GM11168 (cell line): ENCODE data around the gene ZNF358.
"Not testable (repeated sequence)": the region's sequence is repeated elsewhere in the genome, so short reads cannot be mapped to it uniquely, and the experiment has no call there.

ENCODE experiments used
- in situ Hi-C: fragments of 300-500 bp; cut with MboI; formaldehyde crosslinking; loops from one replicate; pipeline ENCODE4 v1.12.0; 2022; ENCODE audit warnings: low sequenced_read_pairs; ENCODE audit not compliant: unreplicated experiment

Gene ZNF358

DNA sequence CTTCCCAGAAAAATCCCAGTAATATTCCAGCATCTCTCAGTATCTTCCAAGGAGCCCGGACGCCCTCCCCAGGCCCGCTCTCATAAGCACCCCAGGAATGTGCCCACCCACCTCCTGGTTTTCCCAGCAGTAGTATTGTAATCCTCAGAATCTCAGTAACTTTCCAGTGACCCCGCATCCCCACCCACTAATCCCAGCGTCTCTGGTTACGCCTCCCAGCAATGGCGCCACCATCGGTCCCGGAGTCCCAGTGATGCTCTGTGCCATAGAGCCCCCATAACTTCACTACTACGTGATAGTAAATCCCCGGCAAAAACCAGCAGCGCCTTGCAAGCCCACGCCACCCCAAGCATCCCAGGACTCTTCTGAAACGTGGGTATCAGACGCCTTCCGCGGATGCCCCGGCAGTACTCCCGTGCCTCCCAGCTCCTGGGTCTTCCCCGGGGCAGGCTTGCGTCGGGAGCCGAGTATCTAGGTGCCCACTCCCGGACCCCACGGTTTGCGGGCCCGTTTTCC, 18.7 kb downstream of the ZNF358 start:
- in situ Hi-C loops: no loop called here

DNA sequence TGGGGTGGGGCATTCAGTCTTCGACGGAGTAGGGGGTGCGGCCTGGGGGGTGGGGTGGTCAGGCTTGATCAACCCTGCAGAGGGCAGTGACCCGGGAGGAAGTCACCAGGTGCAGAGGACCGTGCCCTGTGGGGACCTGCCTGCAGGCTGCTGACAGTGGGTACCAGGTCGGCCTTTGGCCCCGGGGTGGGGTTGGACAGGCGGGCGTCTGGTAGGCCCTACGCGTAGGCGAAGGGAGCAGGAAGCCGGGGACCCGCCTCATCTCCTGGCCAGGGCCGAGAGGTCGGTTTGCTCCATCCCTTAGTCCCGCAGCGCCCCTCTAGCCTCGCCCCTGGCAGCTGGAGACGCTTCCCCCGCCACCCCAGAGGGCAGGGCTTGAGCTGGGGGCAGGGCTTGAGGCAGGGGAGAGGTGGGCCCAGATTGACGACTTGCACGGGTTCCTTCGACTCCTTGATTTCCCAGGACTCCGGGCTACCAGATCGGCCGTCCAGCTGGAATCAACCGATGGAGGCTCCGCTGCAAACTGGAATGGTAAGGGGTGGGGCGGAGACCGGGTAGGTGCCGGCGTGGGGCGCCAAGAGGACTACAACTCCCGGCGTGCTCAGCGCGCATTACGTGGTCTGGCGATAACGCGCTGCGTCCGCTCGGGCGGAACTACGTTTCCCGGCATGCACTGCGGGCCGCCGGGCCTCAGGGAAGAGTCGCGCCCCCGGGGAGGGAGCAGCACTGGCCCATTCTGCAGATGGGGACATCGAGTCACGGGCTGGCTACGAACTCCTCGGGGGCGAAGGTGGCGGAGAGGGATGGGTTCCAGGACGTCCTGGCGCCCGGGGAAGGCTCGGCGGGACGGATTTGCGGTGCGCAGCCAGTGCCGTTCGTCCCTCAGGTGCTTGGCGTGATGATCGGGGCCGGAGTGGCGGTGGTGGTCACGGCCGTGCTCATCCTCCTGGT, 19.4 kb downstream of the ZNF358 start, which contains the start of gene PNPLA6:
Gene PNPLA6, plus strand, starts transcription at position 671 of the 951 bp plus-strand sequence. Its CDS starts 72 bp downstream, at position 743.
- in situ Hi-C loops: no loop called here

DNA sequence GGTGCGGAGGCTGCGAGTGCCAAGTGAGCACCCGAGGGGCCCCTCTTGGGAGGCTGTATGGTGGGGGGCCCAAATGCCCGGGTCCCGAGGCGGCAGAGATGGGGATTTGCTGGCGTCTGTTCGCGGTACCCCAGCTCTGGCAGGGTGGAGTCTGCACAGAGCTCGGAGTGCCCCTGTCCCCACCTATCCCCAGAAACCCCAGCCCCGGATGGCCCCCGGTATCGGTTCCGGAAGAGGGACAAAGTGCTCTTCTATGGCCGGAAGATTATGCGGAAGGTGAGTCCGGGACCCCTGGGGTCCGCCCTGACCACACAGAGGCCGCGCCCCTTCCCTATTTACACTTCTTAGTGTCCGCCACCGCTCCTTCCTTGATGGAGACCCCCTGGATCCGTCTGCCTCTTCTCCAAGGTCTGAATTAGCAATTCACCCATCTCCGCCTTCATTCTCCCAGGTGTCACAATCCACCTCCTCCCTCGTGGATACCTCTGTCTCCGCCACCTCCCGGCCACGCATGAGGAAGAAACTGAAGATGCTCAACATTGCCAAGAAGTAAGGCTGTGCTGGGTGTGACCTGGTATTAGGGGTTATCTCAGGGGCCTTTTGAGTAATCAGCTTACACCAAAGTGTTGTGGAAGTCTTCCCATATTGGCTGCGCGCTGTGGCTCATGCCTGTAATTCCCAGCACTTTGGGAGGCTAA, 20.2 kb downstream of the ZNF358 start:
- in situ Hi-C loops: no loop called here

DNA sequence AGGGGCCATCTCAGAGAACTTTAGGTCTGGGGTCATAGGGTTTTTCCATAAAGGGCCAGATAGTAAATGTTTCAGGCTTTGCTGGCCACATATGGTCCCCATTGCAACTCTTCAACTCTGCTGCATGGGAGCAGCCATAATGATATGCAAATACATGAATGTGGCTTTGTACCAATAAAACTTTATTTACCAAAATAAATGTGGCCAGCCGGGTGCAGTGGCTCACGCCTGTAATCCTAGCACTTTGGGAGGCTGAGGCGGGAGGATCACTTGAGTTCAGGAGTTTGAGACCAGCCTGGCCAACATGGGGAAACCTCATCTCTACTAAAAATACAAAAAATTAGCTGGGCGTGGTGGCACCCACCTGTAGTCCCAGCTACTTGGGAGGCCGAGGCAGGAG, 23.1 kb downstream of the ZNF358 start:
- in situ Hi-C loops: not testable (repeated sequence)

DNA sequence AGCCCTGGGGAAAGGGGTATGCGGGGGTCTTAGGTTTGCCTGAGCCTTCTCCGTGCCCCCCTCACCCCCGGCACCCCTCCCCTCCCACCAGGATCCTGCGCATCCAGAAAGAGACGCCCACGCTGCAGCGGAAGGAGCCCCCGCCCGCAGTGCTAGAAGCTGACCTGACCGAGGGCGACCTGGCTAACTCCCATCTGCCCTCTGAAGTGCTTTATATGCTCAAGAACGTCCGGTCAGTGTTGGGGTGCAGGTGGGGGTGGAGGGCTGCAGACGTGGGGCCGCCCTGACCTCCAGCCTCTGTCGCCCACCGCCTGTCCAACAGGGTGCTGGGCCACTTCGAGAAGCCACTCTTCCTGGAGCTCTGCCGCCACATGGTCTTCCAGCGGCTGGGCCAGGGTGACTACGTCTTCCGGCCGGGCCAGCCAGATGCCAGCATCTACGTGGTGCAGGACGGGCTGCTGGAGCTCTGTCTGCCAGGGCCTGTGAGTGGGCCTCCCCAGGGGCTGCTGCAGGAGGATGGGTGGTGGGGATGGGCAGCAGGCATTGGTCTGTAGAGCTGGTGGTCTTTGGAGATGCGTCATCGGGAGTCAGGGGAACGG, 24.0 kb downstream of the ZNF358 start:
- in situ Hi-C loops: no loop called here

DNA sequence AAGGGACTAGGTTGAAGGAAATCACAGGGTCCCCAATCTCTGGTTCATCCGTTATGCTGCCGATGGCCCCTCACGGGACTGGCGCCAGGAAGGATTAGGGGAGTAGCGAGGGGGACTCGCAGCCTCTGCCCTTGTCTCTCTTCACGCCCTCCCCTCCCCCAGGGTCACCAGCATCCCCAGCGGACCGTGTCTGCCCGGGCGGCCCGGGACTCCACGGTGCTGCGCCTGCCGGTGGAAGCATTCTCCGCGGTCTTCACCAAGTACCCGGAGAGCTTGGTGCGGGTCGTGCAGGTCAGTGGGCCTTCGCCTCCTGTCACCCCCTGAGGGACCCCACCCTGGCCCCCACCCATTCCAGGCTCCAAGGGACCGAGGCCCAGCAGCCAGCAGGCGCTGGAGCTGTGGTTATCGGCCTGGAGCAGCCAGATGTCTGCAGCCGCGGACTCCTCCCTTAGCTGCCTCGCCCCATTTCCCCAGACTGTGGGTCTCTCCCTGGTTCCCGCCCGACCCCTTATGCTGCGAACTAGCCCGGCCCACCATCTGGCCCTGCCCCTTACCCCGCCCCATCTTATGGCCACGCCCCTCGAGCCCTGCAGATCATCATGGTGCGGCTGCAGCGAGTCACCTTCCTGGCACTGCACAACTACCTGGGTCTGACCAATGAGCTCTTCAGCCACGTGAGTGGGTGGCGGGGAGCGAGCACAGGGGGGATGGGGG, 25.0 kb downstream of the ZNF358 start:
- in situ Hi-C loops: no loop called here

DNA sequence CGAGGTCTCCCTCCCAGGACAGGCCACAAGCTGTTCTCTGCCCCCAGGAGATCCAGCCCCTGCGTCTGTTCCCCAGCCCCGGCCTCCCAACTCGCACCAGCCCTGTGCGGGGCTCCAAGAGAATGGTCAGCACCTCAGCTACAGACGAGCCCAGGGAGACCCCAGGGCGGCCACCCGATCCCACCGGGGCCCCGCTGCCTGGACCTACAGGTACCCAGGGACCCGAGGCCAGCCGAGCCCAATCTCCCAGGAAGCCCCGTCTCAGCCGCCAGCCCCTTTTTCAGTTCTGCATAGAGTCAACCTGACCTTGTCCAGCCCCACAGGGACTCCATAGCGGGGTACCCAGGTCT, 25.5 kb downstream of the ZNF358 start:
- in situ Hi-C loops: no loop called here

DNA sequence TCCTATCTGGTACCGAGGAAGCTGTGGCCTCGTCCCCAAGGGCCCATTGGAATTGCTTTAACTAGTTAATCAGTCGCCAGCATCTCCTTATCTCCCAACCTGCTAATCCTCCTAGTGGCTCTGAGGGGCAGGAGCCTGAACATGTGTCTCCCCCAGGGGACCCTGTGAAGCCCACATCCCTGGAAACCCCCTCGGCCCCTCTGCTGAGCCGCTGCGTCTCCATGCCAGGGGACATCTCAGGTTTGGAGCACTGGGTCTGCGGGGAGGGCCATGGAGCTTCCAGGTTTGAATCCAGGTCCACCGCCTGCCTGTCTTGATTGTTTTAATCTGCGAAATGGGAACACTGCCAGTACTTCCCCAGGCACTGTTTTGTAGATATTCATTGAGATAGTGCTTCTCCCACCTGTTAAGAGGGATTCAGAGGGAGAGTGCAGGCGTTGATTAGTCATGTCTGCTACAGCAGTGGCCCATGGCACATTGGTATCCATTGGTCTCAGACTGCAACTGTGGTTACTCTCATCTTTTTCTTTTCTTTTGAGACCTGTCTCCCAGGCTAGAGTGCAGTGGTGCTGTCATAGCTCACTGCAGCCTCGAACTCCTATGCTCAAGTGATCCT, 26.0 kb downstream of the ZNF358 start:
- in situ Hi-C loops: no loop called here

DNA sequence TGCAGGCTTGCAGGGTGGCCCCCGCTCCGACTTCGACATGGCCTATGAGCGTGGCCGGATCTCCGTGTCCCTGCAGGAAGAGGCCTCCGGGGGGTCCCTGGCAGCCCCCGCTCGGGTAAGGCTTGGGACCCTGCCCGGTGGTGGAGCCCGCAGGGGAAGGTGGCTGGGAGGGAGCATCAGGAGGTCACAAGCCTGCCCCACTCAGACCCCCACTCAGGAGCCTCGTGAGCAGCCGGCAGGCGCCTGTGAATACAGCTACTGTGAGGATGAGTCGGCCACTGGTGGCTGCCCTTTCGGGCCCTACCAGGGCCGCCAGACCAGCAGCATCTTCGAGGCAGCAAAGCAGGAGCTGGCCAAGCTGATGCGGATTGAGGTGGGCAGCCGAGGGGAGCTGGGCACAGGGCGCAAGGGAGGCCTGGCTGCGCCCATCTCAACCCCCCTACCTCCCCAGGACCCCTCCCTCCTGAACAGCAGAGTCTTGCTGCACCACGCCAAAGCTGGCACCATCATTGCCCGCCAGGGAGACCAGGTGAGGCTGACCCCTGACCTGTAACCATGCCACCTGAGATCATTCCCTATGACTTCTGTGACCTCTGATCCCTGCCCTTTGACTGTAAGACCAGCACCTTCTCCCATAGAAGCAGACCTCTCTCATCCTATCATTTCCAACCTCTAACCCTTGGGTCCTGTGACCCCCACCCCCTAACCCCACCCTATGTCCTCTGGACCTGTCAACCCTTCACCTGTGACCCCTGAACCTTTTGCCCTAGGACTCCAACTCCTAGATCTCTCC, 26.8 kb downstream of the ZNF358 start:
- in situ Hi-C loops: no loop called here

DNA sequence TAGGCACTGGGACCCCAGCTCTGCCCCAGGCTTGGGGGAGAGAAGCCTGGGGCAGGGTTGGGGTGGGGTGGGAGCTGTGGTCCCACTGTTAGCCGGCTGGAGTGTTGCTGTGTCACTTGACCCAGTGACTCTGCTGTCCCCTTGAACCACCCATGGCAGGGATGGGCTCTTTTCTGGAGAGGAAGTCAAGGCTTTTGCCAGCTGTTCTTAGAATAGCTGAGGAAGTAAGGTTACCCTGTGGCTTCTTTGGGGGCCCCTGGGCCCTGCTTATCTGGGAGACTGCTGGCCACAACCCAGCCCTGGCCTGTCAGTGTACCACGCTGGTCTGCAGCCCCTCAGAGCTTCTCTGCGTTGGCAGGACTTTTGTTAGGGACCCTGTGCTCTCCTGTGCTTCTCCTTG, 28.7 kb downstream of the ZNF358 start:
- in situ Hi-C loops: no loop called here

DNA sequence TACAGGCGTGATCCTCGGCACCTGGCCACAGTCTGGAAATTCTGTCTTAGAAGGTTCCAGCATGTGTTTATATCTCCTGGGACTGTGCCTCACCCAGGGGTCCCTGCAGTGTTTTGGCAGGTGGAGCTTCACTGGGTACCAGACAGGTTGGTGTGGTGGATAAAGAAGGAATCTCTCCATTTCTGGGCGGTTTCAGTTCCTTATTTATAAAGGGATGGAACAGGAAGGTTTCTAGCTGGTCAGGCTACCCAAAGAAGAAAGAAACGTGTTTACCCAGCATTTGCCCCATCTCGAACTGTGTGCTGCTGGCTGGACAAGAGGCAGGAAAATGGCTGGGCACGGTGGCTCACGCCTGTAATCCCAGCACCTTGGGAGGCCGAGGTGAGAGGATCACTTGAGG, 29.4 kb downstream of the ZNF358 start:
- in situ Hi-C loops: no loop called here

DNA sequence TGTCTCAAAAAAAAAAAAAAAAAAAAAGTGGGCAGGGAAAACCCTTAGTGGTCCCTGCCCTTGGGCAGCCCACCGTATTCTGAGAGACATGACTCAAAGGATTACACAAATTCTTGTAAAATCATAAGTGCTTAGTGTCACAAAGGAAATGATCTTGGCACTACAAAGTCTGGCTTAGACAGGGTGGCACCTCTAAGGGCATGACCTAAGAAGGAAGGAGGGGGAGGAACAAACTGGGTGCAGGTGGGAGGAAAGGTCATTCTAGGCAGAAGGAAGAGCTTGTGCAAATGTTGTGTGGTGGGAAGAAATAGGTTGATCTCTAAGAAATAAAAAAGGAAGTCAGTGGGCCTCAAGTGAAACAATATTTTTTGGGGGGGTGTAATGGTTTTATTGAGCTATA, 30.0 kb downstream of the ZNF358 start:
- in situ Hi-C loops: no loop called here

DNA sequence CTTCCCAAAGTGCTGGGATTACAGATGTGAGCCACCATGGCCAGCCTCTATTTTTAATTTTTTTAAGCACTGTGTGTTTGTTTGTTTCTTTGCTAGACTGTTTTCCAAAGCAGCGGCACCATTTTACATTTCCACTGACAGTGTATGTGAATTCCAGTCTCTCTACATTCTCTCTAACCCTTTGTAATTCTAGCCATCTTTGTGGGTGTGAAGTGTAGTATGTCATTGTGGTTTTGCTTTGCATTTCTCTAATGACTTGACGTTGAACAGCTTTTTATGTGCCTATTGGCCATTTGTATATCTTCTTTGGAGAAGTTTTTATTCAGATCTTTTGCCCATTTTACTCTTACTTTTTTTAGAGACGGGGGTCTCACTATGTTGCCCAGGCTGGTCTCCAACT, 31.3 kb downstream of the ZNF358 start:
- in situ Hi-C loops: no loop called here

DNA sequence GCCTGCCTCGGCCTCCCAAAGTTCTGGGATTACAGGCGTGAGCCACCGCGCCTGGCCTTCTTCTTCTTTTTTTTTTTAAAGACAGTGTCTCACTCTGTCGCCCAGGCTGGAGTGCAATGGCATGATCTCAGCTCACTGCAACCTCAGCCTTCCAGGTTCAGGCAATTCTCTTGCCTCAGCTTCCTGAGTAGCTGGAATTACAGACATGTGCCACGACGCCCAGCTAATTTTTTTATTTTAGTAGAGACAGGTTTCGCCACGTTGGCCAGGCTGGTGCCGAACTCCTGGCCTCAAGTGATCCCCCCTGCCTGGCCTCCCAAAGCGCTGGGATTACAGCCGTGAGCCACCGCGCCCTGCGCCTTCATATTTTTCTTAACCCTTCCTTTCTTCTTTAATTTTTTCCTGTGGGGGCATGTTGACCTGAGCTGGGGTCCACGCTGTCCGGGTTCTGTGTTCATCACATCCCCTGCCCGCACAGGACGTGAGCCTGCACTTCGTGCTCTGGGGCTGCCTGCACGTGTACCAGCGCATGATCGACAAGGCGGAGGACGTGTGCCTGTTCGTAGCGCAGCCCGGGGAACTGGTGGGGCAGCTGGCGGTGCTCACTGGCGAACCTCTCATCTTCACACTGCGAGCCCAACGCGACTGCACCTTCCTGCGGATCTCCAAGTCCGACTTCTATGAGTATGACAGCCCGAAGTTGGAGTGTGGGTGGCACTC, 33.7 kb downstream of the ZNF358 start:
- in situ Hi-C loops: no loop called here

DNA sequence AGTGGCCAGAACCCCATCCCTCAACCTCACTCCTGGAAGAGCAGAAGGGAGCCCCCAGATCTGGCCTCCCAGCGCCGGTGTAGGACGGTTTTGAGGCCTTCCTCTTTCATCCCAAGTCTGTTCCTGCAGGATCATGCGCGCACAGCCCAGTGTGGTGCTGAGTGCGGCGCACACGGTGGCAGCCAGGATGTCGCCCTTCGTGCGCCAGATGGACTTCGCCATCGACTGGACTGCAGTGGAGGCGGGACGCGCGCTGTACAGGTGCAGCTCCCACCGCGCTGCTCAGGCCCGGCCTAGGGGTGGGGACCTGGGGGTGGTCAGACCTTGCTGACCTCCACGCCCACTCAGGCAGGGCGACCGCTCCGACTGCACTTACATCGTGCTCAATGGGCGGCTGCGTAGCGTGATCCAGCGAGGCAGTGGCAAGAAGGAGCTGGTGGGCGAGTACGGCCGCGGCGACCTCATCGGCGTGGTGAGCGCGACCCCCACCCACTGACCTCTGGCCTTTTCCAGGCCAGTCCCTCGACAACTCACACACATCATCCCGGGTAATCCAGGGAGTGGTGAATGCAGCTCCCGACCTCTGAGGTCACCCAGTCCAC, 34.4 kb downstream of the ZNF358 start:
- in situ Hi-C loops: no loop called here

DNA sequence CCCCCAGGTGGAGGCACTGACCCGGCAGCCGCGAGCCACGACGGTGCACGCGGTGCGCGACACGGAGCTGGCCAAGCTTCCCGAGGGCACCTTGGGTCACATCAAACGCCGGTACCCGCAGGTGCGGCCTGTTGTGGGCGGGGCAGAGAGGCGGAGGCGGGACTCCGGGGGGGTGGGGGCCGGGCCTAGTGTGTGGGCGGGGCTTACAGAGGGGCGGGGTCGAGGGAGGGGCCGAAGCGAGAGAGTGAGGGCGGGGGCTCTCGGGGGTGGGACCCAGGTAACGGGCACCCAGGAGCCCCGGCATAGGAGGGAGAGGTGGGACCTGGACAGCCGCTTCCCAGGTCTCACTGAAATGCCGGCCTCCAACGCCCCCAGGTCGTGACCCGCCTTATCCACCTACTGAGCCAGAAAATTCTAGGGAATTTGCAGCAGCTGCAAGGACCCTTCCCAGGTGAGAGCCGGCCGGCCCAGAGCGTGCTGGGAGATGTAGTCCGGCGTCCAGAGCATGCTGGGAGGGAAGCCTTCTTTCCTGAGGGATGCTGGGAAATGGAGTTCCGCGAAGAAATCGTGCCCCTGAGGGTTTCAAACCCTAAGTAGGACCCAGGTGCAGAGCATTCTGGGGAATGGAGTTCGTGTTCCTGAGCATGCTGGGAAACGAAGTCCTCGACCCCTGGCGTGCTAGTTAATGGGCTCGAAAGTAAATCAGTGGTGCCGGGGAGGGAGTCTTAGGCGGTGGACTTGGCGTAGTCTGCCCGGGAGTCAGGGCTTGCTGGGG, 35.3 kb downstream of the ZNF358 start:
- in situ Hi-C loops: no loop called here

DNA sequence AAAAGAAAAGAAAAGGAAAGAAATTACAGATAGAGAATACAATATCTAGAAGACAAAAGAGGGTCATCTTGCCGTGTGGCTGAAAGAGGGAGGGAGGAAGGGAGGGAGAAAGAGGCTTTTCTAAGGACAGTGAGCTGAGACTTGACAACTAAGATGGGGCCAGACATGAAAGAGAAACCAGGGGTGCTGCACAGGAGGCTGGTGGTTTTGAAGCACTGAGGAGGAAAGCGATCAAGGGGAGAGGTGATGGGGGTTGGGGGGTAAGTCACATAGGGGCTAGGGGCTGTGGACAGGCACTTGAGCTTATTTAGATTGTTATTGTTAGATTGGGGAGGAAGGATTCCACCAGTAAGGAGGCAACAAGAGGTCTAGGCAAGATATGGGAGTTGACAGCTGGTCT, 36.9 kb downstream of the ZNF358 start:
- in situ Hi-C loops: no loop called here
